HepG2 (cell line): ENCODE measurements around the gene ANKRD62. TPM values are rescaled to one million over a fixed set of nuclear protein-coding genes. Genes with fewer than 3 reads are reported as not detected.

Experiments
- ARID5B ChIP-seq: IDR thresholded peaks from 2 replicates; pipeline ENCODE4 v1.4.0; 2020; ENCODE audit warnings: mild to moderate bottlenecking, missing genetic modification reagents
- GLMP ChIP-seq: sonication (generic); formaldehyde crosslinking; IDR thresholded peaks from 2 replicates; pipeline ENCODE4 v1.9.0; 2021; ENCODE audit warnings: missing genetic modification reagents, mild to moderate bottlenecking, borderline replicate concordance
- GTF2F1 ChIP-seq: fragments of 150-350 bp; IDR thresholded peaks from 2 replicates; pipeline ENCODE4 v1.6.1; 2014; ENCODE audit warnings: low read length
- ISX ChIP-seq: sonication (generic); formaldehyde crosslinking; conservative IDR thresholded peaks from 2 replicates; pipeline ENCODE4 v1.5.0; 2020; ENCODE audit warnings: missing genetic modification reagents
- MEIS2 ChIP-seq: sonication (generic); formaldehyde crosslinking; IDR thresholded peaks from 2 replicates; pipeline ENCODE4 v1.9.0; 2021; ENCODE audit warnings: mild to moderate bottlenecking, missing genetic modification reagents
- NFKBIZ ChIP-seq: IDR thresholded peaks from 2 replicates; pipeline ENCODE4 v1.6.1; 2018; ENCODE audit warnings: missing genetic modification reagents, missing compliant biosample characterization
- RAD21 ChIP-seq: fragments of 450-650 bp; formaldehyde crosslinking; IDR thresholded peaks from 2 replicates; pipeline ENCODE4 v1.5.0; 2020; ENCODE audit warnings: mild to moderate bottlenecking
- SIN3A ChIP-seq: IDR thresholded peaks from 2 replicates; pipeline ENCODE4 v1.6.1; 2011; ENCODE audit warnings: low read depth, mild to moderate bottlenecking, control low read depth, low read length, borderline replicate concordance
- STAG1 ChIP-seq: sonication (generic); formaldehyde crosslinking; IDR thresholded peaks from 2 replicates; pipeline ENCODE4 v1.4.0; 2020; ENCODE audit warnings: missing genetic modification reagents
- TBX2 ChIP-seq: sonication (generic); formaldehyde crosslinking; IDR thresholded peaks from 2 replicates; pipeline ENCODE4 v1.5.0; 2020; ENCODE audit warnings: missing genetic modification reagents, mild to moderate bottlenecking, borderline replicate concordance
- TGIF2 ChIP-seq: IDR thresholded peaks from 2 replicates; pipeline ENCODE4 v1.6.1; 2016; ENCODE audit warnings: control low read depth, missing compliant biosample characterization
- ZNF124 ChIP-seq: sonication (generic); formaldehyde crosslinking; IDR thresholded peaks from 2 replicates; pipeline ENCODE4 v1.4.0; 2020; ENCODE audit warnings: missing genetic modification reagents
- ZNF329 ChIP-seq: sonication (generic); formaldehyde crosslinking; IDR thresholded peaks from 2 replicates; pipeline ENCODE4 v1.9.0; 2021; ENCODE audit warnings: low read depth, mild to moderate bottlenecking, missing genetic modification reagents
- polyA plus RNA-seq, 8 experiments: library from polyadenylated mRNA; depleted of rRNA in 3 of 8; stranded (reverse) in 7 of 8; unstranded in 1 of 8; fragments of >200 nt; fragmentation: Illumina TruSeq in 4 of 8; extraction: Trizol in 4 of 8; gene quantifications; 2 replicates each; pipeline versions ENCODE4 v1.2.1 to v1.2.3, GENCODE V29; 2011 to 2016; ENCODE audit warnings: low read depth in 4 of 8, missing spikeins in 1 of 8, mixed read lengths in 1 of 8; ENCODE audit not compliant: insufficient read depth in 1 of 8
- total RNA-seq, 5 experiments: library from RNA; depleted of rRNA; stranded (reverse); fragments of >200 nt; fragmentation: Illumina TruSeq; extraction: Trizol; gene quantifications; 2 replicates each; pipeline ENCODE4 v1.2.3, GENCODE V29; 2016; ENCODE audit warnings: low read depth in 1 of 5
- TF ChIP-seq, protein P1 (sequence below): sonication (generic); formaldehyde crosslinking; IDR thresholded peaks from 2 replicates; pipeline ENCODE4 v1.4.0; 2020; ENCODE audit warnings: missing genetic modification reagents, mild to moderate bottlenecking, borderline replicate concordance

Gene ANKRD62
- total and polyA plus RNA-seq, 2 of the 13 experiments (the other 11 are each of a cell fraction or from before 2014, with no cell fraction given), result not detected

GRCh38 chr18:12092398-12093229 is 1.0 kb upstream of the ANKRD62 start (continued):
- TF ChIP-seq ARID5B (CRISPR knock-in tag) (no peak), STAG1 (CRISPR knock-in tag) (peak; percentile 96), SIN3A (no peak), MEIS2 (CRISPR knock-in tag) (0 out of 2 replicates have a peak, but pooled peaks have one; percentile 51), NFKBIZ (CRISPR knock-in tag) (0 out of 2 replicates have a peak, but pooled peaks have one; percentile 49), ISX (CRISPR knock-in tag) (no peak), GLMP (CRISPR knock-in tag) (no peak), TBX2 (CRISPR knock-in tag) (0 out of 2 replicates have a peak, but pooled peaks have one; percentile 38), TGIF2 (CRISPR knock-in tag) (no peak), ZNF329 (CRISPR knock-in tag) (no peak), ZNF124 (no peak), RAD21 (CRISPR knock-in tag) (peak; percentile 90), GTF2F1 (no peak)
- TF ChIP-seq, protein P1, sequence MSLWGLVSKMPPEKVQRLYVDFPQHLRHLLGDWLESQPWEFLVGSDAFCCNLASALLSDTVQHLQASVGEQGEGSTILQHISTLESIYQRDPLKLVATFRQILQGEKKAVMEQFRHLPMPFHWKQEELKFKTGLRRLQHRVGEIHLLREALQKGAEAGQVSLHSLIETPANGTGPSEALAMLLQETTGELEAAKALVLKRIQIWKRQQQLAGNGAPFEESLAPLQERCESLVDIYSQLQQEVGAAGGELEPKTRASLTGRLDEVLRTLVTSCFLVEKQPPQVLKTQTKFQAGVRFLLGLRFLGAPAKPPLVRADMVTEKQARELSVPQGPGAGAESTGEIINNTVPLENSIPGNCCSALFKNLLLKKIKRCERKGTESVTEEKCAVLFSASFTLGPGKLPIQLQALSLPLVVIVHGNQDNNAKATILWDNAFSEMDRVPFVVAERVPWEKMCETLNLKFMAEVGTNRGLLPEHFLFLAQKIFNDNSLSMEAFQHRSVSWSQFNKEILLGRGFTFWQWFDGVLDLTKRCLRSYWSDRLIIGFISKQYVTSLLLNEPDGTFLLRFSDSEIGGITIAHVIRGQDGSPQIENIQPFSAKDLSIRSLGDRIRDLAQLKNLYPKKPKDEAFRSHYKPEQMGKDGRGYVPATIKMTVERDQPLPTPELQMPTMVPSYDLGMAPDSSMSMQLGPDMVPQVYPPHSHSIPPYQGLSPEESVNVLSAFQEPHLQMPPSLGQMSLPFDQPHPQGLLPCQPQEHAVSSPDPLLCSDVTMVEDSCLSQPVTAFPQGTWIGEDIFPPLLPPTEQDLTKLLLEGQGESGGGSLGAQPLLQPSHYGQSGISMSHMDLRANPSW (CRISPR knock-in tag), result no peak
